ENCODE data around the gene ACOX3.

- no peak for TF ChIP-seq CTCF (IDR thresholded peaks at IDR 0.05)
- TF ChIP-seq EP300 (IDR thresholded peaks at IDR 0.05): no peak
- no peak for TF ChIP-seq POLR2A (IDR thresholded peaks at IDR 0.05)
These were observed 108.3 kb downstream of the ACOX3 start for GRCh38 chr4:8332038-8332857.
